Ascending aorta (tissue), 2 donors: Measurements from ENCODE around the gene ASB8. TPM values are rescaled to one million over a fixed set of nuclear protein-coding genes. Genes with fewer than 3 reads are reported as not detected.

Source experiments
- DNase-seq, 2 donors: peaks; one replicate each; pipeline ENCODE4 v3.0.0-alpha.2; 2019; ENCODE audit warnings: low spot score in 2 of 2
- H3K27ac ChIP-seq, 2 donors: fragments of 200-600 bp; sonication (generic); one replicate each; pipeline ENCODE4 v1.5.1; 2016 to 2017; ENCODE audit warnings: mild to moderate bottlenecking in 1 of 2
- H3K27me3 ChIP-seq: fragments of 200-600 bp; sonication (generic); one replicate; pipeline ENCODE4 v1.5.1; 2017
- H3K36me3 ChIP-seq, 2 donors: fragments of 200-600 bp; sonication (generic); one replicate each; pipeline ENCODE4 v1.5.1; 2016
- H3K4me1 ChIP-seq, 2 donors: fragments of 200-600 bp; sonication (generic); one replicate each; pipeline ENCODE4 v1.5.1; 2016 to 2017; ENCODE audit warnings: mild to moderate bottlenecking in 1 of 2
- H3K4me3 ChIP-seq, 2 donors: fragments of 200-600 bp; sonication (generic); one replicate each; pipeline ENCODE4 v1.5.1; 2016 to 2017; ENCODE audit warnings: mild to moderate bottlenecking in 1 of 2
- H3K9me3 ChIP-seq, 2 donors: fragments of 200-600 bp; sonication (generic); one replicate each; pipeline ENCODE4 v1.5.1; 2016
- CTCF ChIP-seq, 3 experiments: fragments of 200-600 bp in 2 of 3; fragments of 450-650 bp in 1 of 3; sonication (generic) in 2 of 3; IDR thresholded peaks; one replicate each; pipeline ENCODE4 v1.5.1; 2016 to 2019; ENCODE audit warnings: antibody characterized with exemption in 3 of 3, mild to moderate bottlenecking in 1 of 3, moderate library complexity in 1 of 3
- intact Hi-C: fragments of 100-400 bp; cut with DNase I; formaldehyde crosslinking; loops from one replicate; pipeline ENCODE4 v1.15.1; 2023
- total RNA-seq: library from RNA; depleted of rRNA; stranded (reverse); fragments of >200 nt; gene quantifications from one replicate; pipeline ENCODE4 v1.1.0, GENCODE V29; 2016

ASB8 gene, protein sequence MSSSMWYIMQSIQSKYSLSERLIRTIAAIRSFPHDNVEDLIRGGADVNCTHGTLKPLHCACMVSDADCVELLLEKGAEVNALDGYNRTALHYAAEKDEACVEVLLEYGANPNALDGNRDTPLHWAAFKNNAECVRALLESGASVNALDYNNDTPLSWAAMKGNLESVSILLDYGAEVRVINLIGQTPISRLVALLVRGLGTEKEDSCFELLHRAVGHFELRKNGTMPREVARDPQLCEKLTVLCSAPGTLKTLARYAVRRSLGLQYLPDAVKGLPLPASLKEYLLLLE
- total RNA-seq: 23.7 TPM

- TF ChIP-seq CTCF (IDR thresholded peaks at IDR 0.05): peak; percentile 57 to 63 (median 60)
- peak; percentile 94 to 100 for DNase-seq
- Histone ChIP-seq H3K9me3 (no peaks in the 10 kb centered on the region), H3K4me3 (peak within 1 kb of the TSS; percentile 75 to 88), H3K27me3 (no peaks in the 10 kb centered on the region), H3K36me3 (peaks cover 0 to 10% of the 10 kb centered on the region in 2 donors), H3K27ac (peak within 1 kb of the TSS; percentile 76 to 78), H3K4me1 (peaks cover 0 to 8% of the 10 kb centered on the region in 2 donors)
- intact Hi-C loops: loop anchor here (1.0 to 10.0 kb wide), 4 partner anchors 26 to 152 kb away; partner anchors contain the start of genes CCDC184, COL2A1 and SENP1
Observed at GRCh38 chr12:48157018-48157888, at the start of gene ASB8. ASB8 (minus strand) TSS chr12:48157515; CDS start chr12:48153496, 4,019 bp downstream.

- DNase-seq: no peak
- Histone ChIP-seq H3K4me1 (no peaks in the 10 kb centered on the region), H3K36me3 (peaks cover 0 to 3% of the 10 kb centered on the region in 2 donors), H3K27ac (no peak within 1 kb of the TSS), H3K9me3 (peaks cover 0 to 65% of the 10 kb centered on the region in 2 donors), H3K4me3 (no peak within 1 kb of the TSS), H3K27me3 (no peaks in the 10 kb centered on the region)
- no peak for TF ChIP-seq CTCF (IDR thresholded peaks at IDR 0.05)
- intact Hi-C loops: no loop called here
Observed at GRCh38 chr12:48203192-48203591, 45.9 kb upstream of the ASB8 start, which contains the start of gene OR10AD1. OR10AD1 (minus strand) TSS chr12:48203292; CDS start chr12:48203292, 0 bp downstream.

DNA sequence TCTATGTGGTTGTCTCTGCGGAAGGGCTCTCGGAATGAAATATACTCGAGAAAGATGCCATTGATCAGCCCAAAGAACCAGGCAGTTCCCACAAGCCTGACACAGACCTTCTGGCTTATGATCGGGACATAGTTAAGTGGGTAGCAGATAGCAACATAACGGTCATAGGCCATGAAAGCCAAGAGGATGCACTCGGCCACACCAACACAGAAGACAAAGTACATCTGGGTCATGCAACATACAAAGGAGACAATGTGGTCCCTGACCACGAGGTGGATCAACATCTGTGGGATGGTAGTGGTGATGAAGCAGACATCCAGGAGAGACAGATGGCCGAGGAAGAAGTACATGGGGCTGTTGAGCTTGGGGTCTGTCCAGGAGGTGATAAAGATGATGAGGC is 45.5 kb upstream of the ASB8 start:
- peaks cover 0 to 3% of the 10 kb centered on the region in 2 donors for H3K36me3 ChIP-seq
- no peak overlapping the region for H3K4me3 ChIP-seq
- H3K9me3 ChIP-seq: peaks cover 0 to 62% of the 10 kb centered on the region in 2 donors
- intact Hi-C loops: no loop called here
- no peak for DNase-seq
- H3K27ac ChIP-seq: no peak overlapping the region
- no peaks in the 10 kb centered on the region for H3K4me1 ChIP-seq
- no peaks in the 10 kb centered on the region for H3K27me3 ChIP-seq
- no peak for TF ChIP-seq CTCF (IDR thresholded peaks at IDR 0.05)

GRCh38 chr12:48201516-48201915 is 44.2 kb upstream of the ASB8 start:
- H3K27ac ChIP-seq: no peak overlapping the region
- TF ChIP-seq CTCF (IDR thresholded peaks at IDR 0.05): no peak

GRCh38 chr12:48201091-48201490 is 43.8 kb upstream of the ASB8 start:
- Histone ChIP-seq H3K4me3 (no peak overlapping the region), H3K27ac (no peak overlapping the region), H3K9me3 (peaks cover 0 to 45% of the 10 kb centered on the region in 2 donors), H3K36me3 (peaks cover 0 to 3% of the 10 kb centered on the region in 2 donors), H3K27me3 (no peaks in the 10 kb centered on the region), H3K4me1 (peaks cover 0 to 2% of the 10 kb centered on the region in 2 donors)
- no peak for DNase-seq
- no peak for TF ChIP-seq CTCF (IDR thresholded peaks at IDR 0.05)
- intact Hi-C loops: no loop called here

More at GRCh38 chr12:48201516-48201915, 44.2 kb upstream of the ASB8 start:
- intact Hi-C loops: no loop called here
- H3K4me1 ChIP-seq: peaks cover 0 to 2% of the 10 kb centered on the region in 2 donors
- peaks cover 0 to 49% of the 10 kb centered on the region in 2 donors for H3K9me3 ChIP-seq
- no peak for DNase-seq
- peaks cover 0 to 3% of the 10 kb centered on the region in 2 donors for H3K36me3 ChIP-seq
- no peaks in the 10 kb centered on the region for H3K27me3 ChIP-seq
- H3K4me3 ChIP-seq: no peak overlapping the region
